GM12873 (cell line): ENCODE results near the gene ATRNL1.

Experiments used
- TF ChIP-seq, protein P1 (sequence below): IDR thresholded peaks from 2 replicates; pipeline ENCODE4 v1.5.1; 2012; ENCODE audit warnings: low read depth, mild to moderate bottlenecking, moderate library complexity, low read length, control low read depth; ENCODE audit not compliant: insufficient read depth; ENCODE audit errors: missing control alignments

Gene ATRNL1

DNA sequence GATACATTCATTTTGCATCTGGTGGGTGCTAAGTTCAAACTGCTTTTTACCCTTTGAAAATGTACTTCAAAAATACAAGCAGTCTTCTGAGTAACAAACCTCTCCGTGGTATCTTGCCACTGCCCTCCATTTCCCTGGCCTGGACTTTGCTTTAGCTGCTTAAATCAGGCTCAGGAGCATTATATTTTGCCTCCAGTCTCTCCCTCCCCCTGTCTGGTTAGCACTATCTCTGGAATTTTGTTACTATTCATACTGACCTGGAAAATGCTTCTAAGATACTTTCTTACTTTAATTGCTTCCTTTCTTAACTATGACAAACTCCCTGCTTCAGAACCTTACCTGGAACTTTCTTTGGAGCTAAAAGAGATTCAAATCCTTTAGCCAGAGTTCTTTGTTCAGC lies 810.0 kb downstream of the ATRNL1 start:
- TF ChIP-seq, protein P1, sequence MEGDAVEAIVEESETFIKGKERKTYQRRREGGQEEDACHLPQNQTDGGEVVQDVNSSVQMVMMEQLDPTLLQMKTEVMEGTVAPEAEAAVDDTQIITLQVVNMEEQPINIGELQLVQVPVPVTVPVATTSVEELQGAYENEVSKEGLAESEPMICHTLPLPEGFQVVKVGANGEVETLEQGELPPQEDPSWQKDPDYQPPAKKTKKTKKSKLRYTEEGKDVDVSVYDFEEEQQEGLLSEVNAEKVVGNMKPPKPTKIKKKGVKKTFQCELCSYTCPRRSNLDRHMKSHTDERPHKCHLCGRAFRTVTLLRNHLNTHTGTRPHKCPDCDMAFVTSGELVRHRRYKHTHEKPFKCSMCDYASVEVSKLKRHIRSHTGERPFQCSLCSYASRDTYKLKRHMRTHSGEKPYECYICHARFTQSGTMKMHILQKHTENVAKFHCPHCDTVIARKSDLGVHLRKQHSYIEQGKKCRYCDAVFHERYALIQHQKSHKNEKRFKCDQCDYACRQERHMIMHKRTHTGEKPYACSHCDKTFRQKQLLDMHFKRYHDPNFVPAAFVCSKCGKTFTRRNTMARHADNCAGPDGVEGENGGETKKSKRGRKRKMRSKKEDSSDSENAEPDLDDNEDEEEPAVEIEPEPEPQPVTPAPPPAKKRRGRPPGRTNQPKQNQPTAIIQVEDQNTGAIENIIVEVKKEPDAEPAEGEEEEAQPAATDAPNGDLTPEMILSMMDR = no peak

DNA sequence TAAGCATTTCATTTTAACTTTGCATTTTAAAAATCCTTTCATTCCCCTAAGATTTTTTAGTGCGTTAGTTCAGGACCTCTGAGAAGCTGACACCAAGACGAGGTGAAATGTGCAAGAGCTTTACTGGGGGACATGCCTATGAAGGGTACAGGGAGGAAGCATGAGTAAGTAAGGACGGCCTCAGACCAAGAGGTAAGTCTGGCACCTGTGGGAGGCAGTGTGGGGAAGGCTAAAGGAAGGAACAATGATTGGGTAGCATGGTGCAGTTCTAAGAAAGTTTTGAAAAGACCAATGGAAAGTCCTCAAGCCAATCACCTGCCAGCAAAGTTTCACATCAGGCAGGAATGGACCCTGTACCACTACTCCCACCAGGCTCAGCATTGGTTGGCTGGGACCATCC lies 810.7 kb downstream of the ATRNL1 start:
- TF ChIP-seq, protein P1 = no peak

DNA sequence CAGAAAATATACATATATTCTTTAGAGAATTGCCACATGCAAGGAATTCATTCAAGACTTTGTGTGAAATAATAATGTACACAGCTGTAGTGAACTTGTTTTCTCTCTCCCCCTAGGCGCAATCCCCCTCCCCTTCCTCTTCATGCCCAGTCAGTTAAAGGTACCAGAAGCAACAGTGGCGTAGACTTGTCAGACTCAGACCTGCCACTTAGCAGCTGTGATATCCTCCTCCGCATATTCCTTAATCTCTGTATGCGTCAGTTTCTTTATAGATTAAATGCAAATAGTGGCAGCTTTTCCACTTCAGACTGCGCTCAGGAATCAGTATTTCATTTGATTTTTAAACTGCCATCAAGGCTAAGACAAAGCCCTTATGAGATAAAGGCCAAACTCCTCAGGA lies 815.9 kb downstream of the ATRNL1 start:
- TF ChIP-seq, protein P1 = no peak

DNA sequence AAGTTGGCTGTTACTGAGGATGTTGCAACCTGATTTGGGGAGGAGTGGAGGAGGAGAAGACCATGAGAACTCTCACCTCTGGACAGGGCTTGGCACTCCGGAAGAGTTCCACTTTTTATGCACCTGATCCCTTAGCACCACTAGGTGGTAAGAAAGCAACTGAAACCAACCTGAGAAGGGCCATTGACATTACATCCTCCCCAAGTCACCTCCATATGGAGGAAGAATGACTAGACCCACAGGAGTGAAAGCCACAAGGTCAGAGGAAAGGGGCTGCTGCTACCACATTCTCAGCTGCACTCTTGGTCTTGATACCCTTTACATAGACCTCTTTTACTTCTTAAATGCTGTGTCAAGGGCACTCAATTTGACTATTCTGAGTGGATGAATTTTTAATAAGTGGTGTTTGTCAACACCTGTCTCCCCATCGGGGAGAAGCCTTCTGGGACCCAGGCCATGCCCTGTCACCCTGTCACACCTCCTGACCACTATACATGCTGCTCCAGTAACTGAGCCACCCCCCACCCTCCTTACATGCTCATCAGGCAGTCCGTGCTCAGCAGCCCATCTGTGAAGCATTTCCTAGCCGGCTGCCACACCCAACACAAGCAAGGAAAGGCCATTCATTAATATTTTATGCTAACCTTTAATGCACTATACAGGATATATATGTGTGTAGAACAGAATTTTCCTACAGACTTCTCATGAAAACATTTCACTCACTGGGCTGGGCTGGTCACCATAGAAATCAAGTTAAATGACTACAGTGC lies 817.0 kb downstream of the ATRNL1 start:
- TF ChIP-seq, protein P1 = no peak

DNA sequence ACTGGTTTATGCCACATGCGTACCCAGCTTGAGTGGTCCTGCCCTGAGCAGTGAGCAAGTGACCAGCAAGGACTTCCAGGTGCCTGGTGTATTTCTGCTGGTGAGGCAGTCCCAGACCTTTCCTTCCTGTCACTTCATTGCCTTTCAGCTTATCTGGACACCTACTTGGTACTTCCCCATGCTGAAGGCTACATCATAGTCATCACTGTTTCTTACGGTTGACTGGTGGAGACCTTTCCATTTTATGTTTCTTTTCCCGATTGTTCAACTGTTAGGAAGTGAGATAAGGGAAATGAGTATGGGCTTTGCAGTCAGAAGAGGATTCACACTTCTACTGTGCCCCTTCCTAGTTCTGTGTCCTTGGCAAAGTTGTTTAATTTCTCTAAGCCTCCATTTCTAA lies 821.3 kb downstream of the ATRNL1 start:
- TF ChIP-seq, protein P1 = no peak

DNA sequence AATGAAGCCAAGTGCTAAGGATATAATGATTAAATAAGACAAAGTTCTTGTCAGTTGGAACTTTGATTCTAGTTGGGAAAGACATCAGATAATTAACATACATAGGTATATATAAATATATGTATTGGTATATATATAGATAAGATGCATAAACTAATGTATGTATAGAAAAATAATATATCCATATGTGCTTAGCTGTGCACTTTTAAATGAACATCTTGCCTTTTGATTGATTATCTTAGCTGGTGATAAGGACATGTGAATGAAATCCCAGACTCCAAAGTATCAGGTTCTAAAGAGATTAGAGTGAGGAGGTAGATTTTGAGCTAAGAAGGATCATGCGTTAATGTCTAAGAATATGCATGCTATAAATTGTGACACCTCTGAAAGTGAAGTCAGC lies 822.3 kb downstream of the ATRNL1 start:
- TF ChIP-seq, protein P1 = no peak

DNA sequence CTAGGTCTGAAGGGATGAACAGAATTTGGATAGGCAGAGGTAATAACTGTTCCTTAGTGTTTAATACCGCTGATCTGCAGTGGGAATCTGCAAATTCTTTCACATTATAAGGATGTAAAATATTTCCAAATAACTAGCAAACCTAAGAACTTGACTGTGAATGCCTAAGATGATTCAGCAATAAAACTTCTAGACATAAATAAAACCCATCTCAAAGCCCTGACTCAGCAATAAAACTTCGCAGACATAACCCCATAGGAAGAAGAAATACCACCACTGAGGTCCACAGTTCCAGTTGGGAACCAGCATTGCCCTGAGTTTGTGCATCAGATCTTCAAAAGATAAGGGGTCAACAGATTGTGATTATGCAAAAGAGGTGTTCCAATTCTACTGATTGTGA lies 825.6 kb downstream of the ATRNL1 start:
- TF ChIP-seq, protein P1 = no peak
